ENCODE measurements around the gene PRSS57. TPM values are rescaled to one million over a fixed set of nuclear protein-coding genes. Genes with fewer than 3 reads are reported as not detected.

PRSS57 gene
- polyA plus RNA-seq, 1 donor (not counting 4 experiments of a cell fraction or from before 2014, with no cell fraction given), result not detected

GRCh38 chr19:685454-685931 lies 9.8 kb downstream of the PRSS57 start:
- dilution Hi-C loops (cut with MboI; ENCODE audit: extremely low pct_ligation_motif_present, low sequenced_read_pairs), result no loop called here
- no peaks in the 10 kb centered on the region for H3K79me2 ChIP-seq (ENCODE audit: control insufficient read depth, insufficient read depth, low read length)
- H3K4me2 ChIP-seq (ENCODE audit: control insufficient read depth, extremely low read depth, insufficient read depth, low read depth, low read length), result no peak overlapping the region
- no peak overlapping the region for H3K4me3 ChIP-seq (ENCODE audit: control insufficient read depth in 2 of 3, extremely low read depth in 1 of 3, insufficient read depth in 2 of 3, low read depth in 1 of 3, low read length in 3 of 3)
- H3K27ac ChIP-seq (ENCODE audit: control insufficient read depth, insufficient read depth, low read length), result no peak overlapping the region
- FAIRE-seq, result no peak
- peaks cover 9% of the 10 kb centered on the region for H4K20me1 ChIP-seq (ENCODE audit: control insufficient read depth, extremely low read depth, insufficient read depth, low read length)
- no peak overlapping the region for H3K9ac ChIP-seq (ENCODE audit: control insufficient read depth, extremely low read depth, insufficient read depth, low read length)
- H2AFZ ChIP-seq (ENCODE audit: control insufficient read depth, low read length), result no peak overlapping the region
- H3K27me3 ChIP-seq (ENCODE audit: control insufficient read depth, extremely low read depth, insufficient read depth, low read length), result no peaks in the 10 kb centered on the region
- peaks cover 2 to 11% of the 10 kb centered on the region in 2 experiments for H3K36me3 ChIP-seq (ENCODE audit: control insufficient read depth in 2 of 2, extremely low read depth in 1 of 2, insufficient read depth in 2 of 2, low read length in 2 of 2)
- TF ChIP-seq CTCF (optimal IDR thresholded peaks at IDR 0.05 in 1 of 3, IDR thresholded peaks at IDR 0.05 in 1 of 3, conservative IDR thresholded peaks at IDR 0.05 in 1 of 3; ENCODE audit: extremely low read depth in 1 of 3, insufficient read depth in 2 of 3, low read length in 3 of 3) (no peak), EZH2 (IDR thresholded peaks at IDR 0.05; ENCODE audit: low read length) (no peak)
- DNase-seq (ENCODE audit: low read depth, low spot score), result no peak
- no peaks in the 10 kb centered on the region for H3K4me1 ChIP-seq (ENCODE audit: control insufficient read depth, extremely low read depth, insufficient read depth, low read length)
- H3K9me1 ChIP-seq (ENCODE audit: control insufficient read depth, extremely low read depth, insufficient read depth, low read length), result no peaks in the 10 kb centered on the region
- no peaks in the 10 kb centered on the region for H3K9me3 ChIP-seq (ENCODE audit: control insufficient read depth, low read depth, low read length)

- Histone ChIP-seq H4K20me1 (ENCODE audit: control insufficient read depth, extremely low read depth, insufficient read depth, low read length) (peaks cover 18% of the 10 kb centered on the region), H3K27me3 (ENCODE audit: control insufficient read depth, extremely low read depth, insufficient read depth, low read length) (no peaks in the 10 kb centered on the region), H3K4me3 (ENCODE audit: control insufficient read depth in 2 of 3, extremely low read depth in 1 of 3, insufficient read depth in 2 of 3, low read depth in 1 of 3, low read length in 3 of 3) (no peak overlapping the region), H3K9me3 (ENCODE audit: control insufficient read depth, low read depth, low read length) (no peaks in the 10 kb centered on the region), H3K36me3 (ENCODE audit: control insufficient read depth in 2 of 2, extremely low read depth in 1 of 2, insufficient read depth in 2 of 2, low read length in 2 of 2) (peaks cover 9 to 29% of the 10 kb centered on the region in 2 experiments), H3K9me1 (ENCODE audit: control insufficient read depth, extremely low read depth, insufficient read depth, low read length) (peaks cover 2% of the 10 kb centered on the region), H3K4me1 (ENCODE audit: control insufficient read depth, extremely low read depth, insufficient read depth, low read length) (peaks cover 17% of the 10 kb centered on the region), H3K9ac (ENCODE audit: control insufficient read depth, extremely low read depth, insufficient read depth, low read length) (no peak overlapping the region), H3K27ac (ENCODE audit: control insufficient read depth, insufficient read depth, low read length) (no peak overlapping the region), H3K79me2 (ENCODE audit: control insufficient read depth, insufficient read depth, low read length) (peaks cover 16% of the 10 kb centered on the region), H2AFZ (ENCODE audit: control insufficient read depth, low read length) (no peak overlapping the region), H3K4me2 (ENCODE audit: control insufficient read depth, extremely low read depth, insufficient read depth, low read depth, low read length) (no peak overlapping the region)
- no peak for TF ChIP-seq CTCF (optimal IDR thresholded peaks at IDR 0.05 in 1 of 3, IDR thresholded peaks at IDR 0.05 in 1 of 3, conservative IDR thresholded peaks at IDR 0.05 in 1 of 3; ENCODE audit: extremely low read depth in 1 of 3, insufficient read depth in 2 of 3, low read length in 3 of 3)
- TF ChIP-seq EZH2 (IDR thresholded peaks at IDR 0.05; ENCODE audit: low read length), result no peak
- FAIRE-seq (no peak), DNase-seq (ENCODE audit: low read depth, low spot score) (no peak)
- dilution Hi-C loops (cut with MboI; ENCODE audit: extremely low pct_ligation_motif_present, low sequenced_read_pairs), result no loop called here
These were observed 12.5 kb downstream of the PRSS57 start for GRCh38 chr19:682678-683320.

Measured in keratinocyte (primary cell).